ENCODE measurements around the gene CEP290.
A peak's percentile ranks its signal among the peaks of the same experiment; 100 is the strongest.
"Not testable (repeated sequence)": the region's sequence is repeated elsewhere in the genome, so short reads cannot be mapped to it uniquely, and the experiment has no call there.

The CEP290 gene

DNA sequence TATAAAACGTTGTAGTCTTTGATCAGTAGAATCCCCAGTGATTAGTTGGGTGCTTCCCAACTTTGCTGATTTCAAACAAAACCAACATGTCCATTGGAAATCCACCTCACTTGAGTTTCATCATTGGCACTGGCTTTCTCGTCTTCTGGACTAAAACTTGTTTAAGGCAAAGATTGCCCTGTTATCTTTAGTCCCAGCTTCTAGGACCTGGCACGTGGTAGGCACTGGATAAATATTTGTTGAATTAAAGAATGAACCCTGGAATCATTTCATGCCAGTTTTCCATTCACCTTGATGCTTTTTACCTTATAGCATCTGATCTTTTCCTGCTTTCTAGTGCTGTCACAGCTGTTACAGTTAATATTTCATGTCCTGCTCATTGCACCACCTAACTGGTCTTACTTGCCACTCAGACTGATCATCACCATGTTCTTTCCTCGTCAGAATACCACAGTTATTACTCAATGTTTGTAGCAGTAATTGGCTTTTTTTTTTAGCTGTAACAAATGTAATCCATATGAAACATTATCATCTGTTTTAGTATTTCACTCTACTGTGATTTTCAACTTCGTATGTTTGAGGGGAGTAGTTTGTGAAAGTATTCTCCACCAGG lies 105.4 kb downstream of the CEP290 start:
- DNase-seq (ENCODE audit: low read depth) = peak; percentile 74

DNA sequence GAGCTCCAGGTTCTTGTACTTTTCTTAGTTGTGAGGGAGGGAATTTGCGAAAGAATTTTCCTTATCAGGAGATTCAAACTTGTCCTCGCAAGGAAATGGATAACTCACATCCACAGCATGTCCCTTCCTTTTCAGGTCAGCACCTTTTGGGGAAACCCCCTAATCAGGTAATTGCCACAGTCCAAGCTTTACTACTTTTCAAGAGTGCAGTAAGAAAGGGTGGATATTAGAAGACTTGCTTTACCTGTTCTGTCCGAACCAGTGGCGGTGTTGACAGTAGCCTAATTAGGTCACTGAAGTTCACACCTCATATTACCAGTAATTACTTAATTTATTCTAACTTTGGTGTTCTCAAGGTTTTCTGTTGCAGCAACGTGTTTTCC lies 106.0 kb downstream of the CEP290 start:
- DNase-seq (ENCODE audit: low read depth) = no peak

DNA sequence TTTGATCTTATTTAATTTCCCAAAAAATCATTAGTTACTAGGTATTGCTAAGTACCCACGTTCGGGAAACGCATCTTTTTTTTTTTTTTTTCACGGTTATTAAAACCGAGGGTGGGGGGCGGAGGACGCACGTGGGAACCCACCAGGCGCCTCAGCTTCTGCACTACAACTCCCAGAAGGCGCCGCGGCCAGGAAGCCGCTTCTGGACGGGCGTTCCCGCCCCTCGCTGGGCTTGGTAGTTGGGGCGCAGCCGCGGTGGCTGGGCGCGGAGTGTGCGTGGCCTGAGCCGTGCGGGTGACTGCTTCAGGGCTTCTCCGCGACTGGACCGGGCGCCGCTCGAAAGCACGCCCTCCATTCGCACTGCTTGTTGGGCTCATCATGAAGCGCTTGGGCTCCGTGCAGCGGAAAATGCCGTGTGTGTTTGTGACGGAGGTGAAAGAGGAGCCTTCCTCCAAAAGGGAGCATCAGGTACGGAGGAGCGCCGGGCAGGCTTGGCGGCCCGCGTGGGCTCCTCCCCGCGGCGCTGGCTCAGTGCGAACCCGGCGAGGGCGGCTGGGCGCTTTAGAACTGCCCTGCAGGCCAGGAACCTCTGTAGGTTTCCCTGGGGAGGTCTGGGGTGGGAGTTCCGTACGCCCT lies 106.5 kb downstream of the CEP290 start:
- DNase-seq (ENCODE audit: low read depth) = peak; percentile 76

DNA sequence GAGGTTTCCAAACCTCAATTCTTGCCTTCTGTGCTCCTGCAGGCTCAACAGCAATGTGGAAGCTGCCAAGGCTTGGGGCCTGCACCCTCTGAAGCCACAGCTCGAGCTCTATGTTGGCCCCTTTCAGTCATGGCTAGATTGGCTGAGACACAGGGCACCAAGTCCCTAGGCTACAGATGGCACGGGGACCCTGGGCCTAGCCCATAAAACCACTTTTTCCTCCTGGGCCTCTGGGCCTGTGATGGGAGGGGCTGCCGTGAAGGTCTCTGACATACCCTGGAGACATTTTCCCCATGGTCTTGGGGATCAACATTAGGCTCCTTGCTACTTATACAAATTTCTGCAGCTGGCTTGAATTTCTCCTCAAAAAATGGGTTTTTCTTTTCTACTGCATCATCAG lies 110.7 kb downstream of the CEP290 start:
- DNase-seq (ENCODE audit: low read depth) = not testable (repeated sequence)

DNA sequence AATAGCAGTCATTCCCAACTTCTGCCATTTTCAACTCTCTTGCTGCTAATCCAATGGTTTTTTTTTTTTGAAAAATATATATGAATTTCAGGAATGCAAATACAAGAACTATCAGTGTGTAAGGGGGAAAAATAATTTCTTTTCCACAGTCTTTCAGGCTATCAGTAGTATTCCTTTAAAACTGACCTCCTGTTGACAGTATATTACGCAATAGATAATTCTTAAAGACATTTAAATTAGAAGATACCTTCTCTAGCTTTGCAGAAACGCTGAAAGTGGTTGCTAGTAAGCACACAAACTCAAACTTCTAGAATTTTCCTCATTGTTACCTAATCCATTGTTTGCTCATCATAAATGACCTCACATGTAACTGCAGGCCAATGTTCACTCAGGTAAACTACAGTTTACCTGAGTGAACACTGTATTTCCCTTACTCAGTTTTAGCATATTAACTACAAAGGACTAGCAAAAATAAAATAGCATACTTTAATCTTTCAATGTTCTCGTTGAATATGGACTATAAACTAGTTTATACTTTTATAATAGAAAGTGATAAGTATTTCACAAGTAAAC lies 112.7 kb downstream of the CEP290 start, which contains the start of gene C12orf50:
C12orf50 (minus strand) TSS at position 309 of the 573 bp plus-strand sequence. CDS start 2,439 bp downstream, outside the sequence.
- DNase-seq (ENCODE audit: low read depth) = no peak

DNA sequence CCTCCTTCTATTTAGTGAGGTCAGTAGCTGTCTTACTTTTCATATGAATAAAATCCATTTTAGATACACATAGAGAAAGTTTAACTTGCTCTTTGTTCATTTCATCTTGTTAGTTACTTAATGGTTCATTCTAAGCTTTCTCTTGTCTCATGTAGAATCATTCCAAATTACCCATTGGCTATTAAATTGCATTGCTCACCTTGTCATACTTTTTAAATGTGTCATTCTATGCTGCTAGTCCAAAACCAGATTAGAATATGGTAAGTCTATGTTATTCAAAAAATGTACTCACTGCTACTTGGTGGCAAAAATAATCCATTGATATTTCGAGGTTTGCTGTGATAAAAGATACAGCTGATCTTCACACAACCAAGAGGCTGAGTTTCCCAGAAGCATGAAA lies 115.7 kb downstream of the CEP290 start:
- DNase-seq (ENCODE audit: low read depth) = no peak

DNA sequence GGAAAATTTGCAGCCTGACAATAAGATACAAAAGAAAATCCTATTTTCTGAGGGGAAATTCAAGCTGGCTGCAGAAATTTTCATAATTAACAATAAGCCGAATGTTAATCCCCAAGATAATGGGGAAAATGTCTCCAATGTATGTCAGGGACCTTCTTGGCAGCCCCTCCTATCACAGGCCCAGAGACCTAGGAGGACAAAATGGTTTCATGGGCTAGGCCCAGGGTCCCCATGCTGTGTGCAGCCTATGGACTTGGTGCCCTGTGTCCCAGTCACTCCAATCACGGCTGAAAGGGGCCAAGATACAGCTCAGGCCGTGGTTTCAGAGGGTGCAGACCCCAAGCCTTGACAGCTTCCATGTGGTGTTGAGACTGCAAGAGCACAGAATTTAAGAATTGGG lies 123.9 kb downstream of the CEP290 start:
- no peak for DNase-seq (ENCODE audit: low read depth)

DNA sequence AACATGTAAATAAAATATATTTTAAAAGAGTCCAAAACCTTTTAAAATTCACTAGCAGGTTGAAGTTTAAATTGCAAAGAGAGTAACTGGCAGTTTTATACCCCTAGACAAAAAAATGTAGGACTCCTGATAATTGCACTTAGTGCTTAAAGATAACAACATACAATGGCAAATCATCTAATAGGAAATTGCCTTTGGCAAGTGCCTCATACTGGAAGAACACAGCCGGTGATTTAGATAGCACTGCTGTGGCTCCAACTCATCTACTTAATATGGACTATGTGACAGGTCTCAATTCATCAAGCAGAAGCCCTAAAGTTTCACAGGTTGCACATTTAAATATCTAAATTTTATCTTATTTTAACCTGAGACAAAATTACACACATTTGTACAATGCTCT lies 126.1 kb downstream of the CEP290 start:
- DNase-seq (ENCODE audit: low read depth) = no peak

DNA sequence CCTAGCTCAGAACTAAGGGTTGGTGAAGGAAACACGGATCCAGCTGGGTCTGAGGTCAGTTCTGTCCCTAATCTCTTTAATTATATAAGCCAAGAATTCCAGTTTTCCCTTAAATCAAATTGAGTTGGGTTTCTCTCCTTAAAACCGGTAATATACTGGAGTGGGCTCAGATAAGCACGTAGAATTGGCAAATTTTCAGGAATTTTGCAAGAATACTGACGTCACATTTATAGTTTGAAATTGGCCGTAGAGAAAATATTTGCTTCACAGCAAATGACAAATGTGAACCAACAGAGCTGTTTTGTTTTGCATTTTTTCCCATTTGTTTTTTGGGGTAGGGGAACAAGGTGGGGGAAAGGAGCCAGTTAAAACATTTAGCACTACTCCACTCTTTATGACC lies 130.1 kb downstream of the CEP290 start:
- no peak for DNase-seq (ENCODE audit: low read depth)

DNA sequence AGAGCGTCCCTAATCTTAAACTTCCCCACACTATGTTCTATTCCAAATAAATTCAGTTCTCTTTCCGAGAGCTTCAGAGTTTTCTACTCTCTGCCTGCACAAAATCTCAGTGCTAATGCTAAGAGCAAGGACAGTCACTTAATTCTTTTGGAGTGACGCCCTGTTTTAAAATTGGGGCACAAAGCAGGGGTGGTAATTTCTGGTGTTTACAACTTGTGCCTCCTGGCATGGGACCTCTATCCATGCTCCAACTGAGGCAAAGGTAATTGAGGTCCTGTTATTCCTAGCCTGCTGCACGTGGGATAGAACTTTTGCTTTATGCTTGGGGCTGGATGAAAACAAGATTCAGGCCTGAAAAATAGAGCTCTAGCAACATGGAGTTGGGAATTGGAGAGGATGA lies 135.5 kb downstream of the CEP290 start:
- no peak for DNase-seq (ENCODE audit: low read depth)

DNA sequence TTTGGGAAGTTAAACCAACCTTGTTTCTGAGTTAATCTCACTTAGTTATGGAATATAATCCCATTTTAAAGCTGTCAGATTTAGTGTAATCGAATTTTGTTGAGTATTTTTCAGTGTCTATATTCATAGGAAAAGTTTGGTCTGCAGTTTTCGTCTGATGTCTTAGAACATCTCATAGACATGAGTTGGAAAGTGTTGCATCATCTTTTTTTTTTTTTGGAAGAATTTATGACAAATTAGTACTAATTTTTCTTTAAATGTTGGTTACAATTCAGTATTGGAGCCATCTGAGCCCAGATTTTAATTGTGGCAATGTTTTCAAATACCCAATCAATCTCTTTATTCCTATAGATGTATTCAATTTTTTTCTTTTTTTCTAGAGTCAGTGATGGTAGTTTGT lies 140.6 kb downstream of the CEP290 start:
- DNase-seq (ENCODE audit: low read depth) = no peak

All from fibroblast of gingiva (primary cell).